ENCODE measurements around the gene CCDC137.

Gene CCDC137

DNA sequence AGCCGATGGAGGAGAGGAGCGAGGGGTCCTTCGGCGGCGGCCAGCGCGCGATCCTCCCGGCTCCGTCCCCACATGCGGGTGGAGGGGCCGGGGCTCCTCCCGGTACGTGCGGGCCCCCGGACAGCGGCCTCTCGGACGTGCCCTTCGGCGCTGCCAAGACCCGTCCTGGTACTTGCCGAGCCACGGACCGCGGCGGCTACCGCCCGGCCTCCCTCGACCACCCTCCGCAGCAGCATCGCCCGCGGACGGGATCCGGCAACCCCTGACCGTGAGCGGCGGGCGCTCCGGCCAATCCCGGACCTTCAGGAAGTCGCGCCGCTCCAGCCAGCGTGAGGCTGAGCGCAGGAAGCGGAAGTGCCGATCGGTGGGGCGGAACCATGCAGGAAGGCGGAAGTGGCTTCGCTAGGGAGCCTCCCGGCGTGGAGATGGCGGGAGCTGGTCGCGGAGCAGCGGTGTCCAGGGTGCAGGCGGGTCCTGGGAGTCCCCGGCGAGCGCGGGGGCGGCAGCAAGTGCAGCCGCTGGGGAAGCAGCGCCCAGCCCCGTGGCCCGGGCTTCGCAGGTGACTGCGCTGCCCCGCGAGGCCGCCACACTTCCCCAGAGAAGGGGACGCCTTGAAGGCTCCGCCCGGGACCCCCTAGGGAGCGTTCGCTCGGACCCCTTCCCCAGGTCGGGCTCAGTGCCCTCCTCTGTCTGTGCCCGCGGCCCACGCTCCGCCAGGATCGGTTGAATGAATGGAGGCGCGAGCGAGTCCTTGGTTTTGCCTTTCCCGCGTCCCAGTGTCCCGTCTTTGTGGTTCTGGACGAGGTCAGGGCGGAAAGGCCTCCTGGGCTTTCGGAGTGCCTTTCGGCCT lies at the start of gene CCDC137, which contains the start of gene OXLD1 (continued):
- TF ChIP-seq, protein P1, sequence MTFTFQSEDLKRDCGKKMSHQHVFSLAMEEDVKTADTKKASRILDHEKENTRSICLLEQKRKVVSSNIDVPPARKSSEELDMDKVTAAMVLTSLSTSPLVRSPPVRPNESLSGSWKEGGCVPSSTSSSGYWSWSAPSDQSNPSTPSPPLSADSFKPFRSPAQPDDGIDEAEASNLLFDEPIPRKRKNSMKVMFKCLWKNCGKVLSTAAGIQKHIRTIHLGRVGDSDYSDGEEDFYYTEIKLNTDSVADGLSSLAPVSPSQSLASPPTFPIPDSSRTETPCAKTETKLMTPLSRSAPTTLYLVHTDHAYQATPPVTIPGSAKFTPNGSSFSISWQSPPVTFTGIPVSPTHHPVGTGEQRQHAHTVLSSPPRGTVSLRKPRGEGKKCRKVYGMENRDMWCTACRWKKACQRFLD (tag by site-specific recombination; IDR thresholded peaks at IDR 0.05): no peak
- TF ChIP-seq ZBTB21 (tag by site-specific recombination; IDR thresholded peaks at IDR 0.05): no peak
- TF ChIP-seq ZNF140 (tag by site-specific recombination; IDR thresholded peaks at IDR 0.05): no peak
- TF ChIP-seq, protein P2, sequence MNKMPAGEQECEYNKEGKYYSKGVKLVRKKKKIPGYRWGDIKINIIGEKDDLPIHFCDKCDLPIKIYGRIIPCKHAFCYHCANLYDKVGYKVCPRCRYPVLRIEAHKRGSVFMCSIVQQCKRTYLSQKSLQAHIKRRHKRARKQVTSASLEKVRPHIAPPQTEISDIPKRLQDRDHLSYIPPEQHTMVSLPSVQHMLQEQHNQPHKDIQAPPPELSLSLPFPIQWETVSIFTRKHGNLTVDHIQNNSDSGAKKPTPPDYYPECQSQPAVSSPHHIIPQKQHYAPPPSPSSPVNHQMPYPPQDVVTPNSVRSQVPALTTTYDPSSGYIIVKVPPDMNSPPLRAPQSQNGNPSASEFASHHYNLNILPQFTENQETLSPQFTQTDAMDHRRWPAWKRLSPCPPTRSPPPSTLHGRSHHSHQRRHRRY (tag by site-specific recombination; IDR thresholded peaks at IDR 0.05): no peak
- 0 out of 2 replicates have a peak, but pooled peaks have one; percentile 32 for TF ChIP-seq KLF9 (tag by site-specific recombination; IDR thresholded peaks at IDR 0.05; ENCODE audit: low read depth)
- TF ChIP-seq, protein P3, sequence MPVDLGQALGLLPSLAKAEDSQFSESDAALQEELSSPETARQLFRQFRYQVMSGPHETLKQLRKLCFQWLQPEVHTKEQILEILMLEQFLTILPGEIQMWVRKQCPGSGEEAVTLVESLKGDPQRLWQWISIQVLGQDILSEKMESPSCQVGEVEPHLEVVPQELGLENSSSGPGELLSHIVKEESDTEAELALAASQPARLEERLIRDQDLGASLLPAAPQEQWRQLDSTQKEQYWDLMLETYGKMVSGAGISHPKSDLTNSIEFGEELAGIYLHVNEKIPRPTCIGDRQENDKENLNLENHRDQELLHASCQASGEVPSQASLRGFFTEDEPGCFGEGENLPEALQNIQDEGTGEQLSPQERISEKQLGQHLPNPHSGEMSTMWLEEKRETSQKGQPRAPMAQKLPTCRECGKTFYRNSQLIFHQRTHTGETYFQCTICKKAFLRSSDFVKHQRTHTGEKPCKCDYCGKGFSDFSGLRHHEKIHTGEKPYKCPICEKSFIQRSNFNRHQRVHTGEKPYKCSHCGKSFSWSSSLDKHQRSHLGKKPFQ (tag by site-specific recombination; IDR thresholded peaks at IDR 0.05): no peak
- no peak for TF ChIP-seq ZNF514 (tag by site-specific recombination; IDR thresholded peaks at IDR 0.05)
- no peak for TF ChIP-seq KLF7 (tag by site-specific recombination; IDR thresholded peaks at IDR 0.05; ENCODE audit: borderline replicate concordance)
- no peak for TF ChIP-seq ZNF639 (tag by site-specific recombination; IDR thresholded peaks at IDR 0.05)
- TF ChIP-seq SETDB1 (IDR thresholded peaks at IDR 0.05; ENCODE audit: insufficient read length, low read length): no peak
- no peak for TF ChIP-seq CTCF (tag by site-specific recombination; IDR thresholded peaks at IDR 0.05)
- peak; percentile 60; the same call in 1 of the 2 replicates for TF ChIP-seq ZSCAN30 (tag by site-specific recombination; IDR thresholded peaks at IDR 0.05)
- TF ChIP-seq ZNF274 (IDR thresholded peaks at IDR 0.05; ENCODE audit: low read length): no peak
- TF ChIP-seq ZNF274 (tag by site-specific recombination; IDR thresholded peaks at IDR 0.05; ENCODE audit: borderline replicate concordance): no peak
- peak; percentile 46 for TF ChIP-seq ZNF600 (tag by site-specific recombination; IDR thresholded peaks at IDR 0.05)
- TF ChIP-seq, protein P4, sequence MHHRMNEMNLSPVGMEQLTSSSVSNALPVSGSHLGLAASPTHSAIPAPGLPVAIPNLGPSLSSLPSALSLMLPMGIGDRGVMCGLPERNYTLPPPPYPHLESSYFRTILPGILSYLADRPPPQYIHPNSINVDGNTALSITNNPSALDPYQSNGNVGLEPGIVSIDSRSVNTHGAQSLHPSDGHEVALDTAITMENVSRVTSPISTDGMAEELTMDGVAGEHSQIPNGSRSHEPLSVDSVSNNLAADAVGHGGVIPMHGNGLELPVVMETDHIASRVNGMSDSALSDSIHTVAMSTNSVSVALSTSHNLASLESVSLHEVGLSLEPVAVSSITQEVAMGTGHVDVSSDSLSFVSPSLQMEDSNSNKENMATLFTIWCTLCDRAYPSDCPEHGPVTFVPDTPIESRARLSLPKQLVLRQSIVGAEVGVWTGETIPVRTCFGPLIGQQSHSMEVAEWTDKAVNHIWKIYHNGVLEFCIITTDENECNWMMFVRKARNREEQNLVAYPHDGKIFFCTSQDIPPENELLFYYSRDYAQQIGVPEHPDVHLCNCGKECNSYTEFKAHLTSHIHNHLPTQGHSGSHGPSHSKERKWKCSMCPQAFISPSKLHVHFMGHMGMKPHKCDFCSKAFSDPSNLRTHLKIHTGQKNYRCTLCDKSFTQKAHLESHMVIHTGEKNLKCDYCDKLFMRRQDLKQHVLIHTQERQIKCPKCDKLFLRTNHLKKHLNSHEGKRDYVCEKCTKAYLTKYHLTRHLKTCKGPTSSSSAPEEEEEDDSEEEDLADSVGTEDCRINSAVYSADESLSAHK (tag by site-specific recombination; IDR thresholded peaks at IDR 0.05): no peak
- TF ChIP-seq ZNF791 (tag by site-specific recombination; IDR thresholded peaks at IDR 0.05): no peak
- 0 out of 2 replicates have a peak, but pooled peaks have one; percentile 6 for TF ChIP-seq ZNF146 (tag by site-specific recombination; IDR thresholded peaks at IDR 0.05)
- peak; percentile 75; the same call in 1 of the 2 replicates for TF ChIP-seq ZXDB (tag by site-specific recombination; IDR thresholded peaks at IDR 0.05)
- TF ChIP-seq ZNF585B (tag by site-specific recombination; IDR thresholded peaks at IDR 0.05): no peak
- TF ChIP-seq ZSCAN16 (tag by site-specific recombination; IDR thresholded peaks at IDR 0.05): no peak
- no peak for TF ChIP-seq ZFP41 (tag by site-specific recombination; IDR thresholded peaks at IDR 0.05; ENCODE audit: borderline replicate concordance)
- no peak for TF ChIP-seq ZNF404 (tag by site-specific recombination; IDR thresholded peaks at IDR 0.05)
- no peak for TF ChIP-seq ZNF280D (tag by site-specific recombination; IDR thresholded peaks at IDR 0.05)
- TF ChIP-seq, protein P5, sequence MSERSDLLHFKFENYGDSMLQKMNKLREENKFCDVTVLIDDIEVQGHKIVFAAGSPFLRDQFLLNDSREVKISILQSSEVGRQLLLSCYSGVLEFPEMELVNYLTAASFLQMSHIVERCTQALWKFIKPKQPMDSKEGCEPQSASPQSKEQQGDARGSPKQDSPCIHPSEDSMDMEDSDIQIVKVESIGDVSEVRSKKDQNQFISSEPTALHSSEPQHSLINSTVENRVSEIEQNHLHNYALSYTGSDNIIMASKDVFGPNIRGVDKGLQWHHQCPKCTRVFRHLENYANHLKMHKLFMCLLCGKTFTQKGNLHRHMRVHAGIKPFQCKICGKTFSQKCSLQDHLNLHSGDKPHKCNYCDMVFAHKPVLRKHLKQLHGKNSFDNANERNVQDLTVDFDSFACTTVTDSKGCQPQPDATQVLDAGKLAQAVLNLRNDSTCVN (tag by site-specific recombination; optimal IDR thresholded peaks at IDR 0.05): peak; percentile 71

Data from HEK293 (cell line).